Glutamatergic neuron (in vitro differentiated cells): Measurements from ENCODE around the gene IRGQ. TPM values are rescaled to one million over a fixed set of nuclear protein-coding genes. Genes with fewer than 3 reads are reported as not detected.
"Not testable (repeated sequence)": the region's sequence is repeated elsewhere in the genome, so short reads cannot be mapped to it uniquely, and the experiment has no call there.

Experiments used
- DNase-seq: peaks from one replicate; pipeline ENCODE4 v3.0.0; 2022
- H3K27ac Mint-ChIP-seq: one replicate; pipeline ENCODE4 v1.8.0; 2020; ENCODE audit warnings: mild to moderate bottlenecking, mixed read lengths, inconsistent platforms; ENCODE audit not compliant: unreplicated experiment
- H3K27me3 Mint-ChIP-seq: one replicate; pipeline ENCODE4 v1.8.0; 2020; ENCODE audit warnings: mild to moderate bottlenecking, moderate library complexity, mixed read lengths, inconsistent platforms; ENCODE audit not compliant: unreplicated experiment
- H3K36me3 Mint-ChIP-seq: one replicate; pipeline ENCODE4 v1.8.0; 2020; ENCODE audit warnings: mild to moderate bottlenecking, mixed read lengths, inconsistent platforms; ENCODE audit not compliant: unreplicated experiment
- H3K4me1 Mint-ChIP-seq: one replicate; pipeline ENCODE4 v1.8.0; 2020; ENCODE audit warnings: mild to moderate bottlenecking, low read depth, mixed read lengths, inconsistent platforms; ENCODE audit not compliant: unreplicated experiment
- H3K4me3 Mint-ChIP-seq: one replicate; pipeline ENCODE4 v1.8.0; 2020; ENCODE audit warnings: mild to moderate bottlenecking, mixed read lengths, inconsistent platforms; ENCODE audit not compliant: unreplicated experiment
- H3K9me3 Mint-ChIP-seq: one replicate; pipeline ENCODE4 v1.8.0; 2020; ENCODE audit warnings: mild to moderate bottlenecking, moderate library complexity, mixed read lengths, inconsistent platforms; ENCODE audit not compliant: unreplicated experiment
- total RNA-seq: library from RNA; stranded (reverse); fragmentation: NEBNext Ultra II Directional; extraction: Animal tissue kit (Norgen Biotek cat#: 25700); gene quantifications from one replicate; pipeline ENCODE4 v1.2.1, GENCODE V29; 2021; ENCODE audit not compliant: unreplicated experiment
- TF ChIP-seq, protein P1 (sequence below): fragments of 200-600 bp; sonication (generic); IDR thresholded peaks from one replicate; pipeline ENCODE4 v1.5.0; 2021; ENCODE audit not compliant: partially characterized antibody, unreplicated experiment

The IRGQ gene
- total RNA-seq, 1 donor from 2014 or later: 184 TPM

DNA sequence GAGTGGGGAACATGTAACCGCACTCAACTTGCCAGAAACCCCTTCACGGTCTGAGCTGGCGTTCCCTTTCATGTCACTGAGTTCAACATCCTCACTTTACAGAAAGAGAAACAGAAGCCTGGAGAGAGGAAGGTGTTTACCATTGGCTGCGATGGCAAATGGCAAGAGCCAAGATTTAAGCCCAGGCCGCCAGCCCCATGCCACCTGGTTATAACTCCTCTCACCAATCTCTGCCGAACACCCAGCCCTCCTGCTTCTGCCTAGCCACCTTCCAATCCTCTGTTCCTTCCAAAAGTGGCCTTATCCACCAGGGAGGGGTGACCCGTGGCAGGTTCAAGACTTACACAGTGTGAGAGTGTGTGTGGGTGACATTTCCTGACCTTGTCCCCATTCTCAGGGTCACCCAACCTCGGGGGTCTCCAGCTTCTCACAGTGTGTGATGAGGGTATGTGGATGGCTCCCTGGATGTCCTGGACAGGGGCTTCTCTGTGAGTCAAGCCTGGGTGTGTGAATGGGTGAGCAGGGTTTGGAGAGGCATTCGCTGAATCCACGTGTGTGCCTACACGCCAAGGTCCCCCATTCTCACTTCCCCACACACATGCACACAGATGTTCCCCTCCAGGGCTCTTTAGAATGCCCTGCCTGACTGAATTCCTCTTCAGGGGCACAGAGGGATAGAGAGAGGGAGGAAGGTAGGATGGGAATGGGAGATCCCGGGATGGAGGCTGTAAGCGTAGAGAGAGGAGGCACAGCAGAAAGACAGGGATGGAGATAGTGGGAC is 42.5 kb upstream of the IRGQ start:
- peak overlapping the region; percentile 85 for H3K27ac Mint-ChIP-seq
- peaks cover 17% of the 10 kb centered on the region for H3K9me3 Mint-ChIP-seq
- peaks cover 22% of the 10 kb centered on the region for H3K27me3 Mint-ChIP-seq
- peaks cover 9% of the 10 kb centered on the region for H3K4me1 Mint-ChIP-seq
- DNase-seq: no peak
- TF ChIP-seq, protein P1, sequence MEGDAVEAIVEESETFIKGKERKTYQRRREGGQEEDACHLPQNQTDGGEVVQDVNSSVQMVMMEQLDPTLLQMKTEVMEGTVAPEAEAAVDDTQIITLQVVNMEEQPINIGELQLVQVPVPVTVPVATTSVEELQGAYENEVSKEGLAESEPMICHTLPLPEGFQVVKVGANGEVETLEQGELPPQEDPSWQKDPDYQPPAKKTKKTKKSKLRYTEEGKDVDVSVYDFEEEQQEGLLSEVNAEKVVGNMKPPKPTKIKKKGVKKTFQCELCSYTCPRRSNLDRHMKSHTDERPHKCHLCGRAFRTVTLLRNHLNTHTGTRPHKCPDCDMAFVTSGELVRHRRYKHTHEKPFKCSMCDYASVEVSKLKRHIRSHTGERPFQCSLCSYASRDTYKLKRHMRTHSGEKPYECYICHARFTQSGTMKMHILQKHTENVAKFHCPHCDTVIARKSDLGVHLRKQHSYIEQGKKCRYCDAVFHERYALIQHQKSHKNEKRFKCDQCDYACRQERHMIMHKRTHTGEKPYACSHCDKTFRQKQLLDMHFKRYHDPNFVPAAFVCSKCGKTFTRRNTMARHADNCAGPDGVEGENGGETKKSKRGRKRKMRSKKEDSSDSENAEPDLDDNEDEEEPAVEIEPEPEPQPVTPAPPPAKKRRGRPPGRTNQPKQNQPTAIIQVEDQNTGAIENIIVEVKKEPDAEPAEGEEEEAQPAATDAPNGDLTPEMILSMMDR: no peak
- H3K4me3 Mint-ChIP-seq: peak overlapping the region; percentile 95
- H3K36me3 Mint-ChIP-seq: peaks cover 8% of the 10 kb centered on the region

DNA sequence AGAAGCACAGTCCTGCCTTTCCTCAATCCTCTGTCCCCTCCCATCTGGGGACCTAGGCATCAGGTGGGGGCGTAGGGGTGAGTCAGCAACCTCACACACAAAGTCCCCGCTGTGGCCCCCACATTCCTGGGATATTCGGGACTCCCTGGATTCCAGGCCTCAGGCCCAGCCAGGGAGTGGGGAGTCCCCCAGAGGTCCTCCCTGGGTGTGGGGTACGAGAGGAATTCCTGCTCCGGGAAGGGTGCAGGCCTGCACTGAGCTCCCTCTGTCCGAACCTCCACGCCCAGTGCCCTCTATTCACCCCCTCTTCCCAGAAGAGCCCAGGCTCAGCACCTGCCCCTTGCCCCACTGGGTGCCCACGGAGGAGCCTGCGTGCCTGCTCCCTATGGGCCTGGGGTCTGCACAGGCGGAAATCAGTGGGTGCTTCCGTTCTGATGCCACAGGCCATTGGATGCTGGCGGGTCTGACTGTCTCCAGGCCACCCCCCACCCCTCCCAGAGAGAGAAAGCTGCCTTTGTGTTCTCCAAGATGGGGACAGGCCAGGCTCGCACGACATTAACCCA is 40.3 kb upstream of the IRGQ start:
- Mint-ChIP-seq H3K9me3 (peaks cover 13% of the 10 kb centered on the region), H3K36me3 (peaks cover 4% of the 10 kb centered on the region), H3K4me3 (peak overlapping the region; percentile 30), H3K27ac (no peak overlapping the region), H3K27me3 (peaks cover 14% of the 10 kb centered on the region), H3K4me1 (peaks cover 6% of the 10 kb centered on the region)
- DNase-seq: no peak
- TF ChIP-seq, protein P1: no peak

DNA sequence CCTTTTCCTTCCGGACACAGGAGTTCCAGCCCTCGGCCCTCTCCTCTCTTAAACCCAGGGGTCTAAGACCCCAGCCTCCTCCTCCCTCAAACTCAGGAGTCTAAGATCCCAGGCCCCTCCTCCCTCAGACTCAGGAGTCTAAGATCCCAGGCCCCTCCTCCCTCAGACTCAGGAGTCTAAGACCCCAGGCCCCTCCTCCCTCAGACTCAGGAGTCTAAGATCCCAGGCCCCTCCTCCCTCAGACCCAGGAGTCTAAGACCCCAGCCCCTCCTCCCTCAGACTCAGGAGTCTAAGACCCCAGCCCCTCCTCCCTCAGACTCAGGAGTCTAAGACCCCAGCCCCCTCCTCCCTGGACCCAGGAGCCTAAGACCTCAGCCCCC is 39.6 kb upstream of the IRGQ start:
- H3K36me3 Mint-ChIP-seq, H3K27ac Mint-ChIP-seq, DNase-seq, H3K4me1 Mint-ChIP-seq: not testable (repeated sequence)
- peaks cover 11% of the 10 kb centered on the region for H3K27me3 Mint-ChIP-seq
- H3K9me3 Mint-ChIP-seq: peaks cover 11% of the 10 kb centered on the region
- H3K4me3 Mint-ChIP-seq: peak overlapping the region; percentile 81

DNA sequence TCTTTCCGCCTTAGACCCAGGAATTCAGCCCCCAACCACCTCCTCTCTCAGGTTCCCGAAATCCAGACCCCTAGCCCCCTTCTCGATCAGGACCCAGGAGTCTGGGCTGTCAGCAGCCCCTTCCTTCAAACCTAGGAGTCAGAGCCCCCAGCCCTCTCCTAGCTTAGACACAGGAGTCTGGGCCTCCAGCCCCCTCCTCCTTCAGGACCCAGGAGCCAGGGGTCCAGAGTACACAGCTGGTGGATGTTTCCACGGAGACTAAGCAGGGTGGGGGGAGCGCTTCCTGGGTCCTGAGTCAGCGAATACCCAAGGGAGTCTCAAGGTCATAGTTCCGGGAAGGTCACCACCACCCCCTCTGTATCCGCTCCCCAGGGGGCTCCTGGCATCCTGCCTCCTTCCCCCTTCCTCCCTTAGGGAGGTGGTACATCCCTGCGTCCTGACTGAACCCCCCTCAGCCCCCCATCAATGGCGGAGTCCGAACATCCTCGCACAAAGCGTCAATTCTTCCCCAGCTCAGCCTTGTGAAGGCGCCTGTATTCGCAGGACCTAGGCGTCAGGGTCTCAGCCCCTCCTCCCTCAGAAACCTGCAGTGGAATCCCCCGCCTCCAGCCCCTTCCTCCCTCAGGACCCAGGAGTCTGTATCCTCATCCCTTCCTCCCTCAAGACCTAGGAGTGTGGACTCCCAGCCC is 39.1 kb upstream of the IRGQ start:
- Mint-ChIP-seq H3K36me3 (peaks cover 3% of the 10 kb centered on the region), H3K9me3 (peaks cover 10% of the 10 kb centered on the region), H3K27ac (no peak overlapping the region), H3K27me3 (peaks cover 10% of the 10 kb centered on the region), H3K4me3 (peak overlapping the region; percentile 81), H3K4me1 (peaks cover 6% of the 10 kb centered on the region)
- no peak for DNase-seq
- TF ChIP-seq, protein P1: no peak

DNA sequence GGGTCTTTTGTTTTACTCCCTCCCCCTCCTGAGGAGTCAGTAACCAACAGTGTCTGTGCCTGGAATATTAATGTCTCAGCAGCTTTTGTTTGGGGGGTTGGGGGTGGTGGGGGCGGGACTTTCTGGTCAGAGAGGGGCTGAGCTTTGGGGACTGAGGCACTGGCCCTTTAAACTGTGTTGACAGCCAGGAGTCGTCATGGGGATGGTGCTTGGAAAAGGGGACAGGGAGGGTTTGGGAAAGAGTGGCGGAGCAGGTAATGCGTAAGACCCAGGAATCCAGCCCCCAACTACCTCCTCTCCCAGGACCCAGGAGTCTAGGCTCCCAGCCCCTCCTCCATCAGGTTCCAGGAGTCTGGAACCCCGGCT is 38.6 kb upstream of the IRGQ start:
- peaks cover 10% of the 10 kb centered on the region for H3K27me3 Mint-ChIP-seq
- TF ChIP-seq, protein P1: no peak
- H3K36me3 Mint-ChIP-seq: peaks cover 3% of the 10 kb centered on the region
- H3K27ac Mint-ChIP-seq: no peak overlapping the region
- no peak for DNase-seq
- peaks cover 6% of the 10 kb centered on the region for H3K4me1 Mint-ChIP-seq
- H3K9me3 Mint-ChIP-seq: peaks cover 10% of the 10 kb centered on the region
- no peak overlapping the region for H3K4me3 Mint-ChIP-seq
